ENCODE results near the gene EGLN3.

Gene EGLN3

DNA sequence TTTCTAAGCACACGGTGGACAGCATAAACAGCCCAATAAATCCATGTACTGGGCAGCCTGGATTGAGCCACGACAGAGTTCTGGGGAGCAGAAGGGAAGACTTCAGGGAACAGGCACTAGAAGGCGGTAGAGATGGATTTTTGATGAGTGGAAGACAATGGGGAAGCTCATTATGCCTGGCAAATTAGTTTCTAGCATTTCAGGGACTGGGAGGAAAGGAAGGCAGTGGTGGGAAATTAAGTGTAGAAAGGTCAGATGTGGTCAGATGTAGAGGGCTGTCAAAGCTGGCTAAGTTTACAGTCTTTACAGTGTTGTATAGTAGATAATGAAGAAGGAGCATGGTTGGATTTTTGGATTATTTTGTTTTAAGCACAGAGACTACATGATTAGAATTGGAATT is 9.2 kb downstream of the EGLN3 start:
- TF ChIP-seq, protein P1, sequence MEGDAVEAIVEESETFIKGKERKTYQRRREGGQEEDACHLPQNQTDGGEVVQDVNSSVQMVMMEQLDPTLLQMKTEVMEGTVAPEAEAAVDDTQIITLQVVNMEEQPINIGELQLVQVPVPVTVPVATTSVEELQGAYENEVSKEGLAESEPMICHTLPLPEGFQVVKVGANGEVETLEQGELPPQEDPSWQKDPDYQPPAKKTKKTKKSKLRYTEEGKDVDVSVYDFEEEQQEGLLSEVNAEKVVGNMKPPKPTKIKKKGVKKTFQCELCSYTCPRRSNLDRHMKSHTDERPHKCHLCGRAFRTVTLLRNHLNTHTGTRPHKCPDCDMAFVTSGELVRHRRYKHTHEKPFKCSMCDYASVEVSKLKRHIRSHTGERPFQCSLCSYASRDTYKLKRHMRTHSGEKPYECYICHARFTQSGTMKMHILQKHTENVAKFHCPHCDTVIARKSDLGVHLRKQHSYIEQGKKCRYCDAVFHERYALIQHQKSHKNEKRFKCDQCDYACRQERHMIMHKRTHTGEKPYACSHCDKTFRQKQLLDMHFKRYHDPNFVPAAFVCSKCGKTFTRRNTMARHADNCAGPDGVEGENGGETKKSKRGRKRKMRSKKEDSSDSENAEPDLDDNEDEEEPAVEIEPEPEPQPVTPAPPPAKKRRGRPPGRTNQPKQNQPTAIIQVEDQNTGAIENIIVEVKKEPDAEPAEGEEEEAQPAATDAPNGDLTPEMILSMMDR (IDR thresholded peaks at IDR 0.05) = no peak

DNA sequence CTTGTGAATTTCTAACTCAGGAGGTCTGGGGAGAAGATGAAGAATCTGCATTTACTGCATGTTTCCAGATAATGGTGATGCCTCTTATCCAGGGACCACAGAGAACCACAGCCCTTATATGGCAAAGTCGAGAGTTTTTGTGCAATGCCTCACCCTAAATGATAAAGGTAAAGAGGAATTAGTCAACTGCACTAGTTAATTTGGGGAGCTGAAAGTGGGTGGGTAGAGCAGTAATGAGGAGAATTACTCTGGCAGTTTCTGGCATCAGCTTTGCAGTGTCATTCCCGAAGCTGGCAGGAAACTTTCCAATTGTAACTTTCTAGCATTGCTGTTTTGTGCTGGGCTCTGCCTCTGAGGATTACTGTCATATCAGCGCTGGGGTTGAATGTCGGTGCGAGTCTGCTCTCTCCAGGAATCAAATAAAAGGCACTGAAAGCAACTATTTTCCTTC is 10.3 kb downstream of the EGLN3 start:
- TF ChIP-seq, protein P1 (IDR thresholded peaks at IDR 0.05) = no peak

DNA sequence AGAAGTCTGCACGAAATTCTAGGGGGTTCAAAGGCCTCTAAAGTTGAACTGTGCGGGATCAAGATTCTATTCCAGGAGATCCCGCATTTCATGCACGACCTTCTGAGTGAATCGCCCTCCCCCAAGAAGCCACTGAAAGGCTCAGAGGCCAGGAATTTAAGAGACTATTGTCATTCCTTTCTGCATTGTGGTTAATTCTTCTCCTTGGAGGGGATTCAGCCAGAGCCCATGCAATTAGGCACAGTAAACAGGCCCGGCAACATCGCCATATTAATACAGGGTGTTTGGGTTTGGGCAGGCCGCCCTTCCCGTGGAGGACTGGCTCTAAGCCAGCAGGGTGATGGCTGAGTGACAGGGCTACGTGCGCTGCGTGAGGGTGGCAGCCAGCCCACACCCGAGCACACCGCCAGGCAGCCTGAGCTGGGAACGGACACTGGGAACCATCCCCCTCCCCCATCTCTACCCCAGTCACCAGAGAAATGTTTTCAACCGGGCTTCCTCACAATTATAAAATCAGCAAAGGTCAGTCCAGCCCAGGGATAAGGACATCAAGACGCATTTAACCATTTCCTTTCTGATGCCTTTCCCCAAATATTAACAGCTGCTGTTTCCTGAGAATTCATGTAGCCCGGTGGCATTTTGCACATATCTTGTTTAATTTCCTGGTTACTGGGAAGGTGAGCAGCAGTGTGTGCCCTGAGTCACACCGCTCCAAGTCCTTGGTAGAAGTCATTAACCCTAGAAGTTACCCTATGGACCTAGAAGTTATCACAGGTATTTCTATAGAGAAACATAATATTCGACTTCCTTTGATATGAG is 12.5 kb downstream of the EGLN3 start:
- TF ChIP-seq, protein P1 (IDR thresholded peaks at IDR 0.05) = no peak

DNA sequence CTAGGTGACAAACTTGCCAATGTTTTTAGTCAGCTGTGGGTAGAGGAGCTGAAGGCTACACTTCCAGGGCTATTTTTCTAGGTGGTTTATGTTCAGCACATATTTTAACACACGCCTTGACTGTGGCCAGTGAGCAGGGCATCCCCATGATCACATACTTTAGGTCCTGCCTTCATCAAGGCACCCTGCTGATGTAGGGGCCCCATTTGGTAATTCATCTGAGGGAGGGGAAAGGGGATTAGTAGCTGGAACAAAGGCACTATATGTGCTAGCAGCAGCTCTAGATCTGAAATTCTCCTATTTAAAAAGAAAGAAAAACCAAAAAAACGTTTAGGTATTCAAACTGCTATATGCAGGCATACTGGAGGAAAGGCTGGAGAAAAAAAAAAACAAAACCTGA is 14.5 kb downstream of the EGLN3 start:
- TF ChIP-seq, protein P1 (IDR thresholded peaks at IDR 0.05) = no peak

DNA sequence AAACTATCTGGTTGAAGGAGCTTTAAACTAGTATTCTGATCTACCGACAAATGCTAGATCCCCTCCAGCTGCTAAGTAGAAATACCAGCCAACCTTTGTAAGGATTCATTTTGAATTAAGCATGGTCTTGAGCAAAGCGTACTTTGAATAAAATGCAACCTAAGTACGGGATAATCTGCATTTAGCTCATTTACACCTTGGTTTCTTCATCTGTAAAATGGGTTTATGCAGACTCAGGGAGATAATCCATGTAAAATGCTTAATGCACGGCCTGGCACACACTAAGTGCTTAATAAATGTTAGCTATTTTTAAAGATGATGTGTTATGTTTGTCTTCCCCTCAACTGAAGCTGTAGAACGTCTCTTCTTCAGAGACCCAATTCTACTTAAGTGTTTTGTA is 15.9 kb downstream of the EGLN3 start:
- TF ChIP-seq, protein P1 (IDR thresholded peaks at IDR 0.05) = no peak

DNA sequence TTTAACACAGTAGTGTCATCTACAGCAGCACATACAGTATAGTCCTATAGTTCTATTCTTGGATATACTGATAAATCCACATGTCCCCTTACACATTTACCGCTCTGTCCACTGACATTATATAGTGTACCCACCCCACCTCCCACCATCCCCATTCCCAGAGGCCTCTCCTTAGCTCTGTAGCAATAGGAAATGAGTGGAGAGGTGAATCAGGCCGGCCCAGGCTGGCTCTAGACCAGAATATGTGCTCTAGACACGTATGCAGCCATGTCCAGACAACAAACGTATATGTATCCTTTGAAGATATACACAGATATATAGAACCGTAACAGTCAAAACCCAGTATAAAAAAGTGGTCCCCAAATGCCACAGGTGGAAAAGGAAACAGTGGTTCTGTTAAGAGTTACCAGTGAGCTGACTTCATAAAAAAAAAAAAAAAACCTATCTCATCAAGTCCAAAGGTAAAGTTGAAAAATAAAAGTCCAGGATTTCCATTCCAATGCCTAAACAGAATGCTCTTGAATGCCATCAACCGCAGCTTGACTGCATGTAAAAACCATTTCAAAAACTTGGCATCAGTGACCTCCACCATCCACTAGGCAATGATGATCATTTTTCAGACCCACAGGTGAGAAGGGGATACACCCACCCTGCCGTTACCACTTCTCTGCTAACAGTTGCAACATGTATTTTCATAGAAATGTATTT is 16.7 kb downstream of the EGLN3 start:
- TF ChIP-seq, protein P1 (IDR thresholded peaks at IDR 0.05) = no peak

DNA sequence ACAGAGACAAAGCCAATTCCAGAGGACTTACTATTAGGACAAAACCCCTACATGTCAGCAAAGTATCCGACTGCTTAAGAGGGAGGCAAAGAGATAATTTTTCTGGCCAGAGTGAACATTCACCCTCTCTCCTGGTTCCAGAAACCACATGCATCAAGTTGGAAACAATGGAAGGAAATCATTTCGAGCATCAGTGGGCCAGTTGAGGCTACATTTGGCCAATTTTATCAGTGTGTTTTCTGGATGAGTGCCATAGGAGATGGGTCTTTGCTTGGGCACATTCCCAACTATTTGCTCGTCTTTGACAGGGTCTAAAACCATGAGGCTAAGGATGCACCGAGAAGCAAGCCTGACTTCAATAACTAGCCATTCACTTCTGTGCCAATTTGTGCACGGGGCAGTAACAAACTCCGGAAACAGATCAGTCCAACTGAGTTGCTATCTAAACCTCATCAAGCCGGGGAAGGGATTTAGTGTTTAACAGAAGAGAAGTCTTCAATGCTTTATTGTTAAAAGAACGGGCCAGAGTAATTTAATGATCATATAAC is 17.4 kb downstream of the EGLN3 start:
- TF ChIP-seq, protein P1 (IDR thresholded peaks at IDR 0.05) = no peak

All from LNCAP (cell line).